GM19468 (cell line): Measurements from ENCODE around the gene PRXL2B.

Source experiments
- ATAC-seq: cut with Tn5 transposase; IDR thresholded peaks from one replicate; pipeline ENCODE4 v1.9.1; 2021; ENCODE audit warnings: mild to moderate bottlenecking, moderate library complexity, moderate number of reproducible peaks; ENCODE audit not compliant: unreplicated experiment; ENCODE audit errors: extremely low read depth

The PRXL2B gene

GRCh38 chr1:2586154-2587070 lies at the start of gene PRXL2B:
Gene PRXL2B (plus strand): TSS chr1:2586777. CDS start chr1:2586886, 109 bp downstream.
- ATAC-seq, result peak; percentile 52

GRCh38 chr1:2537784-2538115 lies 48.8 kb upstream of the PRXL2B start:
- ATAC-seq, result no peak

- no peak for ATAC-seq
These were observed 48.2 kb upstream of the PRXL2B start for GRCh38 chr1:2538376-2538775.

GRCh38 chr1:2538872-2539271 lies 47.7 kb upstream of the PRXL2B start:
- ATAC-seq, result no peak

GRCh38 chr1:2539312-2539907 lies 47.2 kb upstream of the PRXL2B start:
- no peak for ATAC-seq

GRCh38 chr1:2540816-2541492 lies 45.6 kb upstream of the PRXL2B start:
- no peak for ATAC-seq

GRCh38 chr1:2541619-2542245 lies 44.8 kb upstream of the PRXL2B start:
- no peak for ATAC-seq

GRCh38 chr1:2542246-2542915 lies 44.2 kb upstream of the PRXL2B start:
- ATAC-seq, result no peak

- no peak for ATAC-seq
These were observed 43.0 kb upstream of the PRXL2B start for GRCh38 chr1:2543543-2544092.

GRCh38 chr1:2544093-2544874 lies 42.3 kb upstream of the PRXL2B start:
- ATAC-seq, result no peak

- no peak for ATAC-seq
These were observed 41.5 kb upstream of the PRXL2B start for GRCh38 chr1:2544875-2545640.

- no peak for ATAC-seq
These were observed 40.6 kb upstream of the PRXL2B start for GRCh38 chr1:2545754-2546514.

- no peak for ATAC-seq
These were observed 39.9 kb upstream of the PRXL2B start for GRCh38 chr1:2546515-2547209.

- no peak for ATAC-seq
These were observed 39.1 kb upstream of the PRXL2B start for GRCh38 chr1:2547210-2548067.

- ATAC-seq, result no peak
These were observed 38.4 kb upstream of the PRXL2B start for GRCh38 chr1:2548068-2548589.
